HepG2 (cell line): ENCODE results near the gene HNF1B. TPM values are rescaled to one million over a fixed set of nuclear protein-coding genes. Genes with fewer than 3 reads are reported as not detected.
A peak's percentile ranks its signal among the peaks of the same experiment; 100 is the strongest.

Experiments
- EHMT2 ChIP-seq: fragments of 200-600 bp; sonication (generic); IDR thresholded peaks from 2 replicates; pipeline ENCODE4 v1.7.0; 2017; ENCODE audit warnings: antibody characterized with exemption, low read depth, low read length, borderline replicate concordance
- GATAD1 ChIP-seq: IDR thresholded peaks from 2 replicates; pipeline ENCODE4 v1.6.1; 2016; ENCODE audit warnings: missing genetic modification reagents, missing compliant biosample characterization
- MYNN ChIP-seq: sonication (generic); formaldehyde crosslinking; IDR thresholded peaks from 2 replicates; pipeline ENCODE4 v1.4.0; 2020; ENCODE audit warnings: mild to moderate bottlenecking, low read depth, missing genetic modification reagents
- NCOA5 ChIP-seq: sonication (generic); formaldehyde crosslinking; IDR thresholded peaks from 2 replicates; pipeline ENCODE4 v1.4.0; 2020; ENCODE audit warnings: missing genetic modification reagents
- NR2C2 ChIP-seq: sonication (generic); formaldehyde crosslinking; IDR thresholded peaks from 2 replicates; pipeline ENCODE4 v1.4.0; 2020; ENCODE audit warnings: missing genetic modification reagents, mild to moderate bottlenecking, moderate library complexity, borderline replicate concordance
- PCBP1 ChIP-seq: fragments of 200-400 bp; formaldehyde crosslinking; IDR thresholded peaks from 2 replicates; pipeline ENCODE4 v1.6.1; 2017; ENCODE audit warnings: mild to moderate bottlenecking, low read depth, low read length, borderline replicate concordance
- PHF21A ChIP-seq: sonication (generic); formaldehyde crosslinking; IDR thresholded peaks from 2 replicates; pipeline ENCODE4 v1.5.0; 2020; ENCODE audit warnings: mild to moderate bottlenecking, missing genetic modification reagents
- RFXAP ChIP-seq: sonication (generic); formaldehyde crosslinking; IDR thresholded peaks from 2 replicates; pipeline ENCODE4 v1.4.0; 2020; ENCODE audit warnings: missing genetic modification reagents, borderline replicate concordance
- SIN3A ChIP-seq: IDR thresholded peaks from 2 replicates; pipeline ENCODE4 v1.6.1; 2011; ENCODE audit warnings: low read depth, mild to moderate bottlenecking, control low read depth, low read length, borderline replicate concordance
- TOPORS ChIP-seq: sonication (generic); formaldehyde crosslinking; IDR thresholded peaks from 2 replicates; pipeline ENCODE4 v1.8.0; 2023; ENCODE audit warnings: mild to moderate bottlenecking, missing genetic modification reagents
- ZFP36 ChIP-seq: fragments of 150-350 bp; IDR thresholded peaks from 2 replicates; pipeline ENCODE4 v1.6.1; 2018; ENCODE audit warnings: borderline replicate concordance, low read length, low read depth; ENCODE audit not compliant: partially characterized antibody
- ZKSCAN1 ChIP-seq: fragments of 150-350 bp; IDR thresholded peaks from 2 replicates; pipeline ENCODE4 v1.6.1; 2014; ENCODE audit warnings: low read length
- ZNF143 ChIP-seq: sonication (generic); formaldehyde crosslinking; IDR thresholded peaks from 2 replicates; pipeline ENCODE4 v1.4.0; 2020; ENCODE audit warnings: missing genetic modification reagents
- ZNF230 ChIP-seq: sonication (generic); formaldehyde crosslinking; IDR thresholded peaks from 2 replicates; pipeline ENCODE4 v1.4.0; 2020; ENCODE audit warnings: mild to moderate bottlenecking, missing genetic modification reagents
- ZNF335 ChIP-seq: sonication (generic); formaldehyde crosslinking; IDR thresholded peaks from 2 replicates; pipeline ENCODE4 v1.4.0; 2020; ENCODE audit warnings: missing genetic modification reagents
- ZNF530 ChIP-seq: sonication (generic); formaldehyde crosslinking; IDR thresholded peaks from 2 replicates; pipeline ENCODE4 v1.5.0; 2020; ENCODE audit warnings: low read depth, mild to moderate bottlenecking, missing genetic modification reagents
- ZNF609 ChIP-seq: sonication (generic); formaldehyde crosslinking; IDR thresholded peaks from 2 replicates; pipeline ENCODE4 v1.4.0; 2020; ENCODE audit warnings: mild to moderate bottlenecking, missing genetic modification reagents, borderline replicate concordance
- ZNF646 ChIP-seq: sonication (generic); formaldehyde crosslinking; IDR thresholded peaks from 2 replicates; pipeline ENCODE4 v1.9.0; 2021; ENCODE audit warnings: mild to moderate bottlenecking, missing genetic modification reagents
- ZSCAN31 ChIP-seq: sonication (generic); formaldehyde crosslinking; IDR thresholded peaks from 2 replicates; pipeline ENCODE4 v1.5.0; 2020; ENCODE audit warnings: low read depth, mild to moderate bottlenecking, missing genetic modification reagents
- polyA plus RNA-seq, 8 experiments: library from polyadenylated mRNA; depleted of rRNA in 3 of 8; stranded (reverse) in 7 of 8; unstranded in 1 of 8; fragments of >200 nt; fragmentation: Illumina TruSeq in 4 of 8; extraction: Trizol in 4 of 8; gene quantifications; 2 replicates each; pipeline versions ENCODE4 v1.2.1 to v1.2.3, GENCODE V29; 2011 to 2016; ENCODE audit warnings: low read depth in 4 of 8, missing spikeins in 1 of 8, mixed read lengths in 1 of 8; ENCODE audit not compliant: insufficient read depth in 1 of 8
- total RNA-seq, 5 experiments: library from RNA; depleted of rRNA; stranded (reverse); fragments of >200 nt; fragmentation: Illumina TruSeq; extraction: Trizol; gene quantifications; 2 replicates each; pipeline ENCODE4 v1.2.3, GENCODE V29; 2016; ENCODE audit warnings: low read depth in 1 of 5

HNF1B gene
- total and polyA plus RNA-seq, 2 of the 13 experiments (the other 11 are each of a cell fraction or from before 2014, with no cell fraction given): 1.9 to 5.3 TPM

- peak; percentile 83; the same call in 1 of the 2 replicates for TF ChIP-seq ZNF609
- TF ChIP-seq ZSCAN31 (CRISPR knock-in tag): no peak
- no peak for TF ChIP-seq ZNF646 (CRISPR knock-in tag)
- TF ChIP-seq NCOA5 (CRISPR knock-in tag): no peak
- TF ChIP-seq PHF21A (CRISPR knock-in tag): peak; percentile 91; the same call in 1 of the 2 replicates
- TF ChIP-seq ZNF143 (CRISPR knock-in tag): no peak
- no peak for TF ChIP-seq RFXAP (CRISPR knock-in tag)
- no peak for TF ChIP-seq ZKSCAN1
- TF ChIP-seq EHMT2: no peak
- no peak for TF ChIP-seq MYNN
- peak; percentile 37; the same call in 1 of the 2 replicates for TF ChIP-seq GATAD1 (CRISPR knock-in tag)
- TF ChIP-seq ZNF230 (CRISPR knock-in tag): no peak
- TF ChIP-seq ZNF335: no peak
- TF ChIP-seq SIN3A: no peak
- no peak for TF ChIP-seq PCBP1
- TF ChIP-seq ZFP36: no peak
- peak; percentile 50; the same call in 1 of the 2 replicates for TF ChIP-seq NR2C2 (CRISPR knock-in tag)
- no peak for TF ChIP-seq ZNF530 (CRISPR knock-in tag)
- TF ChIP-seq TOPORS (CRISPR knock-in tag): 0 out of 2 replicates have a peak, but pooled peaks have one; percentile 32
These were observed 46.5 kb downstream of the HNF1B start (continued) for GRCh38 chr17:37698132-37698910.
